Keratinocyte (primary cell): Measurements from ENCODE around the gene BLACAT1.
"Not testable (repeated sequence)": the region's sequence is repeated elsewhere in the genome, so short reads cannot be mapped to it uniquely, and the experiment has no call there.

Source experiments
- EZH2 ChIP-seq: IDR thresholded peaks from one replicate; pipeline ENCODE4 v1.6.1; 2012; ENCODE audit warnings: inconsistent platforms, mild to moderate bottlenecking, low read length, moderate library complexity
- TF ChIP-seq, protein P1 (sequence below), 3 experiments: IDR thresholded peaks in 1 of 3; conservative IDR thresholded peaks in 1 of 3; optimal IDR thresholded peaks in 1 of 3; 2 replicates in 2 of 3; 3 replicates in 1 of 3; pipeline versions ENCODE3 to v1.5.1; 2011; ENCODE audit warnings: low read length in 3 of 3, mild to moderate bottlenecking in 3 of 3, moderate library complexity in 2 of 3, control low read depth in 1 of 3, inconsistent platforms in 1 of 3; ENCODE audit not compliant: insufficient read depth in 2 of 3; ENCODE audit errors: extremely low read depth in 1 of 3

DNA sequence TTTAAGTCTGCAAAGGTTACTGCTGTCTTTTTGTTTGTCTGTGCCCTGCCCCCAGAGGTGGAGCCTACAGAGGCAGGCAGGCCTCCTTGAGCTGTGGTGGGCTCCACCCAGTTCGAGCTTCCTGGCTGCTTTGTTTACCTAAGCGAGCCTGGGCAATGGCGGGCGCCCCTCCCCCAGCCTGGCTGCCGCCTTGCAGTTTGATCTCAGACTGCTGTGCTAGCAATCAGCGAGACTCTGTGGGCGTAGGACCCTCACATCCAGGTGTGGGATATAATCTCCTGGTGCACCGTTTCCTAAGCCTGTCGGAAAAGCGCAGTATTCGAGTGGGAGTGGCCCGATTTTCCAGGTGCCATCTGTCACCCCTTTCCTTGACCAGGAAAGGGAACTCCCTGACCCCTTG lies 49.6 kb downstream of the BLACAT1 start:
- TF ChIP-seq, protein P1, sequence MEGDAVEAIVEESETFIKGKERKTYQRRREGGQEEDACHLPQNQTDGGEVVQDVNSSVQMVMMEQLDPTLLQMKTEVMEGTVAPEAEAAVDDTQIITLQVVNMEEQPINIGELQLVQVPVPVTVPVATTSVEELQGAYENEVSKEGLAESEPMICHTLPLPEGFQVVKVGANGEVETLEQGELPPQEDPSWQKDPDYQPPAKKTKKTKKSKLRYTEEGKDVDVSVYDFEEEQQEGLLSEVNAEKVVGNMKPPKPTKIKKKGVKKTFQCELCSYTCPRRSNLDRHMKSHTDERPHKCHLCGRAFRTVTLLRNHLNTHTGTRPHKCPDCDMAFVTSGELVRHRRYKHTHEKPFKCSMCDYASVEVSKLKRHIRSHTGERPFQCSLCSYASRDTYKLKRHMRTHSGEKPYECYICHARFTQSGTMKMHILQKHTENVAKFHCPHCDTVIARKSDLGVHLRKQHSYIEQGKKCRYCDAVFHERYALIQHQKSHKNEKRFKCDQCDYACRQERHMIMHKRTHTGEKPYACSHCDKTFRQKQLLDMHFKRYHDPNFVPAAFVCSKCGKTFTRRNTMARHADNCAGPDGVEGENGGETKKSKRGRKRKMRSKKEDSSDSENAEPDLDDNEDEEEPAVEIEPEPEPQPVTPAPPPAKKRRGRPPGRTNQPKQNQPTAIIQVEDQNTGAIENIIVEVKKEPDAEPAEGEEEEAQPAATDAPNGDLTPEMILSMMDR (optimal IDR thresholded peaks at IDR 0.05 in 1 of 3, IDR thresholded peaks at IDR 0.05 in 1 of 3, conservative IDR thresholded peaks at IDR 0.05 in 1 of 3; ENCODE audit: extremely low read depth in 1 of 3, insufficient read depth in 2 of 3, low read length in 3 of 3) = not testable (repeated sequence)
- TF ChIP-seq EZH2 = not testable (repeated sequence)
